Measurements from ENCODE around the gene GDAP1L1. TPM values are rescaled to one million over a fixed set of nuclear protein-coding genes. Genes with fewer than 3 reads are reported as not detected.
"Not testable (repeated sequence)": the region's sequence is repeated elsewhere in the genome, so short reads cannot be mapped to it uniquely, and the experiment has no call there.

Gene GDAP1L1
- total RNA-seq, 1 donor from 2014 or later, result 0.40 TPM

DNA sequence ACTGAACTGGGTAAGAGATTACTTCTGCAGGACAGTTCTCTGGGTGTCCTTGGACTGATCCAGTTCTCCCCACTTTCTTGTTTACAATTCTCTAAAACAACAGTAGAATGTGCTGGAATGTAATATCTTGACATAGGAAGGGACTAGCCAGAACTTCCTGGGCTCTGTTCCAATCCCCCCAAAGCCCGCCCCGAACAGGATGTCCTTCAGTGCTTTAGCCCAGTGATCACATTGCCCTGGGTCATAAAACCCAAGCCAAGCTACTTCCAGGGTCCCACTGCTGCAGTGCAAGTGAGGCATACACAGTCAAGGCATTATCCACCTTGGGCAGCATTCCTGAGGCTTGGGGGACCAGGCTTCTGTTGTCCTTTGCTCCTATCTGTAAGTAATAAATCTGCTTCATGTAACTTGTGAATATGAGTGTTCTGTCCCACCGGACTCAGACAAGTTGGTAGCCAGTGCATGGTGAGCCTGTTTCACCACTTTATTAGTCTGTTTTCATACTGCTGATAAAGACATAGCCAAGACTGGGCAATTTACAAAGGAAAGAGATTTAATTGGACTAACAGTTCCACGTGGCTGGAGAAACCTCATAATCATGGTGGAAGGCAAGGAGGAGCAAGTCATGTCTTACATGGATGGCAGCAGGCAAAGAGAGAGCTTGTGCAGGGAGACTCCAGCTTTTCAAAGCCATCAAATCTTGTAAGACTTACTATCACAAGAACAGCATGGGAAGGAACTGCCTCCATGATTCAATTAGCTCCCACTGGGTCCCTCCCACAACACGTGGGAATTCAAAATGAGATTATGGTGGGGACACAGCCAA, 40.4 kb downstream of the GDAP1L1 start:
- Mint-ChIP-seq H3K27me3 (ENCODE audit: low read depth) (peaks cover 5% of the 10 kb centered on the region), H3K4me3 (no peak overlapping the region), H3K27ac (no peak overlapping the region), H3K36me3 (no peaks in the 10 kb centered on the region), H3K4me1 (no peaks in the 10 kb centered on the region), H3K9me3 (peaks cover 11% of the 10 kb centered on the region)
- DNase-seq (ENCODE audit: low spot score in 2 of 2, unreplicated experiment in 2 of 2), result no peak
- TF ChIP-seq, protein P1, sequence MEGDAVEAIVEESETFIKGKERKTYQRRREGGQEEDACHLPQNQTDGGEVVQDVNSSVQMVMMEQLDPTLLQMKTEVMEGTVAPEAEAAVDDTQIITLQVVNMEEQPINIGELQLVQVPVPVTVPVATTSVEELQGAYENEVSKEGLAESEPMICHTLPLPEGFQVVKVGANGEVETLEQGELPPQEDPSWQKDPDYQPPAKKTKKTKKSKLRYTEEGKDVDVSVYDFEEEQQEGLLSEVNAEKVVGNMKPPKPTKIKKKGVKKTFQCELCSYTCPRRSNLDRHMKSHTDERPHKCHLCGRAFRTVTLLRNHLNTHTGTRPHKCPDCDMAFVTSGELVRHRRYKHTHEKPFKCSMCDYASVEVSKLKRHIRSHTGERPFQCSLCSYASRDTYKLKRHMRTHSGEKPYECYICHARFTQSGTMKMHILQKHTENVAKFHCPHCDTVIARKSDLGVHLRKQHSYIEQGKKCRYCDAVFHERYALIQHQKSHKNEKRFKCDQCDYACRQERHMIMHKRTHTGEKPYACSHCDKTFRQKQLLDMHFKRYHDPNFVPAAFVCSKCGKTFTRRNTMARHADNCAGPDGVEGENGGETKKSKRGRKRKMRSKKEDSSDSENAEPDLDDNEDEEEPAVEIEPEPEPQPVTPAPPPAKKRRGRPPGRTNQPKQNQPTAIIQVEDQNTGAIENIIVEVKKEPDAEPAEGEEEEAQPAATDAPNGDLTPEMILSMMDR (IDR thresholded peaks at IDR 0.05; ENCODE audit: unreplicated experiment), result no peak

DNA sequence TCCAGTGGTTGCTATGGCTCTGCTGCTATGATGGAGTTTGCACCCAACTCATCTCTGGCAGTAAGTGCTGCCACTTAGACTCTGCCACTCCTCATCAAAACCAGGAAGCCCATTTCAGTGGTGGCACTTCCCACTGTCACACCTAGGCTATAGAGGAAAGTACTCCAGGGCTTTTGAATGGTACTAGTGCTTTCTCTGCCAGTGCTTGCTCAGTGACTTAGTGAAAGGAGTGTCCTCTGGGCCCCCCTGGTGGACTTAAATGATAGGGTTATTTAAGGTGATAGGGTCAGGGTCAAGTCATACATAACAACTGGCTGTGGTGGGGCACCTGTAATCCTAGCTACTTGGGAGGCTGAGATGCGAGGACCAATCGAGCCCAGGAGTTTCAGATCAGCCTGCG, 41.1 kb downstream of the GDAP1L1 start:
- Mint-ChIP-seq H3K27me3 (ENCODE audit: low read depth) (peaks cover 5% of the 10 kb centered on the region), H3K9me3 (peaks cover 11% of the 10 kb centered on the region), H3K36me3 (no peaks in the 10 kb centered on the region), H3K4me1 (no peaks in the 10 kb centered on the region), H3K27ac (no peak overlapping the region), H3K4me3 (no peak overlapping the region)
- no peak for DNase-seq (ENCODE audit: low spot score in 2 of 2, unreplicated experiment in 2 of 2)
- TF ChIP-seq, protein P1 (IDR thresholded peaks at IDR 0.05; ENCODE audit: unreplicated experiment), result no peak

DNA sequence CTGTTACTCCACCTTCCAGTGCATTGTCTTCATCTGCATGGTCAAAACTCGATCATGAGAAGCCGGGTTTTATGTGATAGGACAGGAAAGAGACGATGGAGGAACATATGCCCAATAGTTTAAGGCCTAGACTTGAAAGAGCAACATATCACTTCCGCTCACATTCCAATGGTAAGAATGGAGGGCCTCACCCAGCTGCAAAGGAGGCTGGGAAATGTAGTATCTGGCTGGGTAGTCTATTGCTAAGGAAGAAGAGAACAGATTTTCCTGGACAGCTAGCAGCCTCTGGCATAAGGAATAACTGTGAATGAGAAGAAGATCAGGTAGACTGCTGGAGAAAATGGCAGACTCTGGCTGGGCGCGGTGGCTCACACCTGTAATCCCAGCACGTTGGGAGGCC, 44.6 kb downstream of the GDAP1L1 start:
- Mint-ChIP-seq H3K9me3 (peaks cover 8% of the 10 kb centered on the region), H3K27ac (no peak overlapping the region), H3K36me3 (no peaks in the 10 kb centered on the region), H3K4me1 (peaks cover 5% of the 10 kb centered on the region), H3K4me3 (no peak overlapping the region), H3K27me3 (ENCODE audit: low read depth) (no peaks in the 10 kb centered on the region)
- DNase-seq (ENCODE audit: low spot score in 2 of 2, unreplicated experiment in 2 of 2), result no peak
- TF ChIP-seq, protein P1 (IDR thresholded peaks at IDR 0.05; ENCODE audit: unreplicated experiment), result no peak

DNA sequence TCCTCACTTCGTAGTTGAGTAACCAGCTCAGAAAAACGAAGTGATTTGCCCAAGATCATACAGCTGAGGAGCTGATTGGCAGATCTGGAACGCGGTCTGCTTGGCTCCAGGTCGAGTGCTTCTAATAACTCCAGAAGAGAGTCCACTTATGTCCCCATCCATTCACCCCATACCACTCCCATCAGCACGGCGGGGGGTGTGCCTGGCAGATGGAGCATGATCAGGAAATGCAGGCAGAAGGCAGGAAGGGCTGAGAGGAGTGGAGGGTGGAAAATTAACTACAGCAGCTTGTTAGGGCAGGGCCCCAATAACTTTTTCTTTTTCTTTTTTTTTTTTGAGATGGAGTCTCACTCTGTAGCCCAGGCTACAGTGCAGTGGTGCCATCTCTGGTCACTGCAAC, 48.9 kb downstream of the GDAP1L1 start:
- Mint-ChIP-seq H3K27me3 (ENCODE audit: low read depth) (no peaks in the 10 kb centered on the region), H3K4me1 (peaks cover 5% of the 10 kb centered on the region), H3K4me3 (no peak overlapping the region), H3K36me3 (peaks cover 2% of the 10 kb centered on the region), H3K9me3 (no peaks in the 10 kb centered on the region), H3K27ac (no peak overlapping the region)
- no peak for DNase-seq (ENCODE audit: low spot score in 2 of 2, unreplicated experiment in 2 of 2)
- TF ChIP-seq, protein P1 (IDR thresholded peaks at IDR 0.05; ENCODE audit: unreplicated experiment), result no peak

DNA sequence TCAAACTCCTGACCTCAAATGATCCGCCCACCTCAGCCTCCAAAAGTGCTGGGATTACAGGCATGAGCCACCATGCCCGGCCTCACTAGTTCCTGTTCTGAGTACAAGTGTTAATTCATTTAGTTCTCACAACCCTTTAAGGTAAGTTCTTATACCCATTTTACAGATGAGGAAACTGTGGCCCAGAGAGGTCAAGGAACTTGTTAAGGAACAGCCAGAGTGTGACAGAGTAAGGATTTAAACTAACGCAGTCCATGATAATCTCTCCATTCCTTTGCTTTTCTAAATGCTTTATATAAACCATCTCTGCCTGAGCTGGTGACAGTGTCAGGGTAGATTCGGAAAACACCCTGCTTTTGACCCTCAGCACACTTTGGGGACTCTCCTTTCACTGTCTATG, 50.6 kb downstream of the GDAP1L1 start:
- TF ChIP-seq, protein P1 (IDR thresholded peaks at IDR 0.05; ENCODE audit: unreplicated experiment), result no peak
- Mint-ChIP-seq H3K4me1 (peaks cover 5% of the 10 kb centered on the region), H3K4me3 (no peak overlapping the region), H3K9me3 (no peaks in the 10 kb centered on the region), H3K36me3 (peaks cover 2% of the 10 kb centered on the region), H3K27me3 (ENCODE audit: low read depth) (no peaks in the 10 kb centered on the region), H3K27ac (no peak overlapping the region)
- DNase-seq (ENCODE audit: low spot score in 2 of 2, unreplicated experiment in 2 of 2), result no peak

DNA sequence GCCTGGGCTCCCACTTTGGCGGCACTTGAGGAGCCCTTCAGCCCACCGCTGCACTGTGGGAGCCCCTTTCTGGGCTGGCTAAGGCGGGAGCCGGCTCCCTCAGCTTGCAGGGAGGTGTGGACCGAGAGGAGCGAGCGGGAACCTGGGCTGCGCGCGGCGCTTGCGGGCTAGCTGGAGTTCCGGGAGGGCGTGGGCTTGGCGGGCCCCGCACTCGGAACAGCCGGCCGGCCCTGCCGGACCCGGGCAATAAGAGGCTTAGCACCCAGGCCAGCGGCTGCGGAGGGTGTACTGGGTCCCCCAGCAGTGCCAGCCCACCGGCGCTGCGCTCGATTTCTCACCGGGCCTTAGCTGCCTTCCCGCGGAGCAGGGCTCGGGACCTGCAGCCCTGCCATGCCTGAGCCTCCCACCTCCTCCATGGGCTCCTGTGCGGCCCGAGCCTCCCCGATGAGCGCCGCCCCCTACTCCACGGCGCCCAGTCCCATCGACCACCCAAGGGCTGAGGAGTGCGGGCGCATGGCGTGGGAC, 52.0 kb downstream of the GDAP1L1 start:
- not testable (repeated sequence) for H3K4me3 Mint-ChIP-seq; DNase-seq (ENCODE audit: low spot score in 2 of 2, unreplicated experiment in 2 of 2); H3K36me3 Mint-ChIP-seq; H3K4me1 Mint-ChIP-seq; H3K27ac Mint-ChIP-seq; H3K27me3 Mint-ChIP-seq (ENCODE audit: low read depth); H3K9me3 Mint-ChIP-seq
